HFF-Myc (cell line): Measurements from ENCODE around the gene ARHGAP23.

Source experiments
- DNase-seq: peaks from one replicate; pipeline ENCODE4 v3.0.0-alpha.2; 2011; ENCODE audit warnings: low read depth; ENCODE audit errors: extremely low read depth
- H3K4me3 ChIP-seq: replicated peaks from 2 replicates; pipeline ENCODE4 v1.5.1; 2011; ENCODE audit warnings: low read depth, mild to moderate bottlenecking, control low read depth, low read length
- TF ChIP-seq, protein P1 (sequence below): IDR thresholded peaks from 2 replicates; pipeline ENCODE4 v1.5.1; 2012; ENCODE audit warnings: mild to moderate bottlenecking, low read depth, low read length, control low read depth; ENCODE audit errors: missing control alignments

ARHGAP23 gene

DNA sequence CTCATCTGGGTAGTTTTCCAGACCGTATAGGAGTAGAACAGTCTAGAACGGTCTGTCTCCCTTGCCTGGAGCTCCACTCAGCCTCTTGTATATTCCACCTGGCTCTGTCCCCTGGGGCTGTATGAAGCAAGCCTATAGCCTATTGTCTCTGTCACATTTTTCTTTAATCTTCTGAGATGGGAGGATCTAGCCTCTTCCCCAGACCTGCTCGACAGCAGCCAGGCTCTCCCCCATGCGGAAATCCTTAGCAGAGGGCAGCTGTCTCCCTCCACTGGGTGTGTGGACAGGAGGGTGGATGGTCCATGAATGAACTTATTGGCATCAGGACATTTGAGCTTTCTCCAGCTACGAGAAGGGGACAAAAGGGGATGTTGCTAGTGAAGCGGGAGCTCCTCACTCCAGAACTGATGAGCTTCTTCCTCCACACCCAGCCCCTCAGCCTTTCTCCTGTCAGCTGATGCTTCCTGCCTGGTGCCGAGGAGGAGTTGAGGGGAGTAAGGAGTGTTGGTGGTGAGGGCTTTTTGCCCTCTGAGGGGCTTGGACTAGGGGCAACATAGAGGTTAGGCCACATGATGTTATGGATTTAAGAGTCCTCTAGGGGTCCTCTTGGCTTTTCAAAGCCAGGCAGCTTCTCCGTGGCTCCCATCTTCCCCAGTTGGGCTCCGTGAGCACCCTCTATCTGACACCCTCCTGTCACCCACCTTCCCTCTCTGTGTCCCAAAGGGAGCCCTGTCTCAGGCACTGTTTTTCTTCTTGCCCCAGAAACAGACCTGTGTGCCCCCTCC lies 28.0 kb downstream of the ARHGAP23 start:
- H3K4me3 ChIP-seq, result peak overlapping the region; percentile 81
- no peak for DNase-seq
- TF ChIP-seq, protein P1, sequence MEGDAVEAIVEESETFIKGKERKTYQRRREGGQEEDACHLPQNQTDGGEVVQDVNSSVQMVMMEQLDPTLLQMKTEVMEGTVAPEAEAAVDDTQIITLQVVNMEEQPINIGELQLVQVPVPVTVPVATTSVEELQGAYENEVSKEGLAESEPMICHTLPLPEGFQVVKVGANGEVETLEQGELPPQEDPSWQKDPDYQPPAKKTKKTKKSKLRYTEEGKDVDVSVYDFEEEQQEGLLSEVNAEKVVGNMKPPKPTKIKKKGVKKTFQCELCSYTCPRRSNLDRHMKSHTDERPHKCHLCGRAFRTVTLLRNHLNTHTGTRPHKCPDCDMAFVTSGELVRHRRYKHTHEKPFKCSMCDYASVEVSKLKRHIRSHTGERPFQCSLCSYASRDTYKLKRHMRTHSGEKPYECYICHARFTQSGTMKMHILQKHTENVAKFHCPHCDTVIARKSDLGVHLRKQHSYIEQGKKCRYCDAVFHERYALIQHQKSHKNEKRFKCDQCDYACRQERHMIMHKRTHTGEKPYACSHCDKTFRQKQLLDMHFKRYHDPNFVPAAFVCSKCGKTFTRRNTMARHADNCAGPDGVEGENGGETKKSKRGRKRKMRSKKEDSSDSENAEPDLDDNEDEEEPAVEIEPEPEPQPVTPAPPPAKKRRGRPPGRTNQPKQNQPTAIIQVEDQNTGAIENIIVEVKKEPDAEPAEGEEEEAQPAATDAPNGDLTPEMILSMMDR, result peak; percentile 49

DNA sequence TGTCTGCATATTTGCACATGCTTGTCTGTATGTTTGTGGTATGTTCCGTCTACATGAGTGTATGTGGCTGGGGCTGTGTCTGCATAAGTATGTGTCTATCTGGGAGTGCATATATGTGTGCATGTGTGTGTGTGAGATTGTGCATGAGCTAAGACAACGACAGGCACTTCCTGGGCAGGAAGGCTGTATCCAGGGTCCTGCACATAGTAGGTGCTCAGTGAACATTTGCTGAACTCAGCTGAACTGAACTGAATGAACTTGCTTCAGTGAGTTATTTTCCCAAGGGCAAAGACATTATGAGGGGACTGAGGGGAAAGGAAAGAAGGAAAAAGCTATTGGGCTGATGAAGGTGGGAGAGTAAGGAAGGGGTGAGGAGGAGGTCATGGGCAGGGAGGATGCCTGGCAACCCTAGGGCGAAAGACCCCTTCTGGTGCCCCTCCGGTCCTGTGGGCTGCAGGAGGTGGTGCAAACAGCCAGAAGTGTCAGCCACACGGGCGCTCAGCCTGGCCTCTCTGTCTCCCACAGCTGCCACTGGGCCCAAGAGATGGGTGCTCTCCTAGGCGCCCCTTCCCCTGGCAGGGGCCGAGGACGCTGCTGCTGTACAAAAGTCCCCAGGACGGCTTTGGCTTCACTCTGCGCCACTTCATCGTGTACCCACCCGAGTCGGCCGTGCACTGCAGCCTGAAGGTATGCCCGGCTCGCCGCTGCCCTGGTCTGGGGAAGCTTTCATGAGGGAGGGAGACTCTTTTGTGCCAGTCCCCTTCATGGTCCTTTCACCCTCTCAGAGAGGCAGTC lies 29.5 kb downstream of the ARHGAP23 start:
- DNase-seq, result no peak
- TF ChIP-seq, protein P1, result no peak
- H3K4me3 ChIP-seq, result no peak overlapping the region

DNA sequence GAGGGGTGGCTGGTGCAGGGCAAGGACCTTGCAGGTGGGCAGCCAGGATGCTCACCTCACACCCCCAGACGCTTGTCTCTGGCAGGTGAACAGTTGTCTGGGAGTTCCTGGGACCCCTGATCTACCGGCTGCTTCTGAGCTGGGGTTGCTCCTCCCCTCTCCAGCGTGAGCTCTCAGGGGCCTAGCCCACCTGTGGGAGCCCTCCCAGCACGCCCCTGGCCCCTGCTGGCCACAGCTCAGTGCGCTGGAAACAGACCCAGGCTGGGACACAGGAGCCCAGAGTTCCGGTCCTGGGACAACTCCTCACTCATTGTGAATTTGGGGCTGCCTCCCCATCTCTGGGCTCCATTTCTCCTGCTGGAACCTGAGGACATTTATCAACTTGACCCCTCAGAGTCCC lies 30.3 kb downstream of the ARHGAP23 start:
- DNase-seq, result no peak
- TF ChIP-seq, protein P1, result no peak
- H3K4me3 ChIP-seq, result no peak overlapping the region

DNA sequence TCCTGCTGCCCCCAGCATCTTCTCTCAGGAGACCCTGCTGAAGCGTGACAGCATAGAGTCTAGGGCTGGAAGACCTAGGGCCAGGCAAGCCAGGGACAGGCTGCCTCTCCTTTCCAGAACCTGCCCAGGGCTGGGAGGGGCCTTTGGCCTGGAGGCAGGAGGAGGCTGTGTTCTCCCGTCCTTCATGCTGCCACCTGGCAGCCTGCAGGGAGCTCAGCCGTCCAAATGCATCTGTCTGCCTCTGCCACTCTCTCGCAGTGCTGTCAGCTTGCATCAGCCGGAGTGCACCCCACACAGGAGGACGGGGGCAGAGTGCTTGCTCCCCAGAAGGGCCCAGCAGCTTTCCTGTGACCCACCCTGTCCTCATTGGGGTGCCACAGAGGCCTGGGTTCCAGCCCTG lies 31.3 kb downstream of the ARHGAP23 start:
- no peak for DNase-seq
- TF ChIP-seq, protein P1, result no peak
- no peak overlapping the region for H3K4me3 ChIP-seq

DNA sequence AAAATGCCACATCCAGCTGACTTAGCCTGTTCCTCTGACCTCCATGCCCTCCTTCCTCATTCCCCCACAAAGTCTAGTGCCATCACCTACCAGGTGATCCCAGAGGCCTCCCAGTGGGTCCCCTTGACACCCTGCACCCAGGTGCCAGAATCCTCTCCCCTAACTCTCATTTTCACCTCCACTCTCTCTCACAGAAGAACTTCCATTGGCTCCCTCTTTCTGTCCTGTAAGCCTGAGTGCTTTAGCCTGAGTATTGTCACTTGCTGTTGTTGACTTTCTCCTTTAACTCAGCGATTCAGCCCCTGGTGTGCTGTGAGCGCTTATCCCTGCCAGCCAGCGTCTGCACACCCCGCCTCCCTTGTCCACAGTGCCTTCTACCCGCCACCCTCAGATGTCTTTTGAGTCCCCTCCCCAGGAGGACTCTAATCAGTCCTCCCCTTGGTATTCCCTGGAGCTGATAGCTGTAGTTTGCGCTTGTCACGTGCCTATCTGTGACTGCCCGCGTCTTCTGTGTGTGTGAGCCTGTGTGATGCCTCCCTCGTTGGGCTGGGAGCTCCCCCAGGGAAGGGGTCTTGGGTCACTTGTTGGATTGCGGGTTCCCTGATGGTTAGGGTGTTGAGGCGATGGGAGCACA lies 31.9 kb downstream of the ARHGAP23 start:
- H3K4me3 ChIP-seq, result no peak overlapping the region
- DNase-seq, result no peak
- TF ChIP-seq, protein P1, result no peak

DNA sequence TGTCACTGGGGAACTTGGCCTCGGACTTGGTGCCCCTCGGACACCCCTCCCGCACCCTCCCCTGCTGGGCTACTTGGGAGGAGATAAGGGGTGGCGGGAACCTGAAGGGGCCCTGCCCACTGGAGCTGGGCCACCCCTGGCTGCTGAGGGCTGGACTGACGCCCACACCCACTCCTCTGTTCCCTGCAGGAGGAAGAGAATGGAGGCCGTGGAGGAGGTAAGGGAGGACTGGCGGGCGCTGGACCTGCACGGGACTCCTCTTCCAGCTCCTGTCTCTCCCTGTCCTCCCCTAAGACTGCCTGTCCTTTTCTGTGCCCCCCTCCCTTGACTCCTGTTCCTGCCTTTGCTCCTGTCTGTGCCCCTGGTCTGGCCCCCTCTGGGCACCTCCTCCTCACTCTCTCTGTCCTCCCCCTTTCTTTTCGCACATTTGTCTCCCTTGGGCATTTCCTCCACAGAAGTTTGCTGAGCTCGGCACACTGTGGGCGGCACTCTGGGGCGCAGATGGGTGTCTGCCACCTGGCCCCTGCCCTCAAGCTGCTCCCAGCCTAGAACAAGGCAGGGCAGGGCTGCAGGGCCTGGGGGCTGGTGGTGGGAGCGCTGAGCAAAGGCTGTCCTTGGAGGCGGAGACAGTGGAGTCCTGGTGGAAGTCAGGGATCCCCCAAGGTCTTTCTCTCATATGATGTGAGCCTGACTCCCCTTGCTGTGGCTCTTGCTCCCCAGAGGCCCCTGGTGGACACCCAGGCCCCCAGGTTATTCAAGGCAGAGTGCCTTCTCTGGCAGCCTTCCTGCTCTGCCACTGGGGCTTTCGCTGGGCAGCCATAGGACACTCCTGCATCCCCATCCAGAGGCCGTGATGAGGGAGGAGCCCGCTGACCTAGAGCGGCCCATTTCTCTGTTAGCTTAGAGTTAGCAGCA lies 32.7 kb downstream of the ARHGAP23 start:
- H3K4me3 ChIP-seq, result no peak overlapping the region
- DNase-seq, result no peak
- TF ChIP-seq, protein P1, result no peak
